Adipocyte (in vitro differentiated cells): Measurements from ENCODE around the gene ADAMTS2.

Source experiments
- DNase-seq: peaks from one replicate; pipeline ENCODE4 v3.0.0-alpha.2; 2015; ENCODE audit warnings: low read depth
- H3K27me3 ChIP-seq: replicated peaks from 2 replicates; pipeline ENCODE4 v1.7.0; 2013; ENCODE audit warnings: mild to moderate bottlenecking, low read length, moderate library complexity; ENCODE audit not compliant: control insufficient read depth, insufficient read depth
- H3K36me3 ChIP-seq: 2 replicates; pipeline ENCODE4 v1.7.0; 2013; ENCODE audit warnings: low read length, mild to moderate bottlenecking, moderate library complexity; ENCODE audit not compliant: control insufficient read depth, insufficient read depth, severe bottlenecking
- H3K4me1 ChIP-seq: 2 replicates; pipeline ENCODE4 v1.7.0; 2013; ENCODE audit warnings: mild to moderate bottlenecking, low read length, moderate library complexity; ENCODE audit not compliant: control insufficient read depth, insufficient read depth
- H3K4me3 ChIP-seq: 2 replicates; pipeline ENCODE4 v1.7.0; 2013; ENCODE audit warnings: mild to moderate bottlenecking, low read length, moderate library complexity
- H3K9ac ChIP-seq: 2 replicates; pipeline ENCODE4 v1.7.0; 2013; ENCODE audit warnings: mild to moderate bottlenecking, low read length, moderate library complexity
- H3K9me3 ChIP-seq: 2 replicates; pipeline ENCODE4 v1.7.0; 2013; ENCODE audit warnings: mild to moderate bottlenecking, low read length, moderate library complexity; ENCODE audit not compliant: control insufficient read depth

Gene ADAMTS2

DNA sequence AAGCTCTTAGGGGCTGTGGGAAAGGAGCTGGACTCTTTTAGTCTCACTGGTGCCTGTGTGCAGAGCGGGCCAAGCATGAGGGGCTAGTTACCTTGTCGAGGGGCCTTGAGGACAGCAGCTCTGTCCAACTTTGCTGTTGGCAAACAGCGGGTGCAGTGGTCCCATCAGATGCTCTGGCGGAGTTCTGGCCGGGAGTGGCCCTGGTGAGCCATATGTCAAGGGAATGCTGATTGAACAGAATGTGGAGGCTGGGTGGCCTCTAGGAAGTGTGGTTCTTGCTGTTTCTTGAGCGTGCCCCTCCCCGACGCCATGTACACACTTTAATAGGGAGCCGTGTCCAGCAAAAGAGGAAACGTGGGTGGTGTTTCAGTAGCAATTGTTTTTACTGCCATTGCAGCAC is 3.6 kb upstream of the ADAMTS2 start:
- Histone ChIP-seq H3K9ac (no peak overlapping the region), H3K27me3 (no peaks in the 10 kb centered on the region), H3K4me1 (peaks cover 17% of the 10 kb centered on the region), H3K4me3 (no peak overlapping the region), H3K9me3 (no peaks in the 10 kb centered on the region), H3K36me3 (no peaks in the 10 kb centered on the region)
- no peak for DNase-seq

DNA sequence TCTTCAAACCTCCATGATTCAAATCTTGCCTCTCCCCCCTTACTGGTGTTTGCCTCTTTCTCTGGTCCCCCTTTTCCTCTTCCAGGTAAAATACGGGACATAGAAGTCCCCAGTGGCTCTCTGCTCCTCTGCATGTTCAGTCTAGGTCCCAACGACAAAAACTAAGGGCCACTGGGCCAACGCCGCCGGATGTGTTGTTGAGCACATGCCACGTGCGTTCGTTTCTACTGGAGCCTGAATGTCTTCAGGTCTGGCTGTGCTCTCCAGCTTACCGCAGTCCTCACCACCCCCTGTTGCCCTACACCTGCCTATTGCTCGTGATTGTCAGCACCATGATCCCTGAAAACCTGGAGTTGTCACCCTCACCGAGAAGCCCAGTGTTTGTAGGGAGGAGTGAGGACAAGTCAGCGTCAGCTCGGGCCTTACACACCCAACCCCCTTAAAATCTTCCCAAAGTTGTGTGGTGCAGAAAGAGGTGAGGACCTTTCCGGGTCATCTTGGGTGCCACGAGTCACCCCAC is 2.8 kb upstream of the ADAMTS2 start:
- Histone ChIP-seq H3K4me1 (peaks cover 18% of the 10 kb centered on the region), H3K9ac (no peak overlapping the region), H3K27me3 (no peaks in the 10 kb centered on the region), H3K36me3 (peaks cover 7% of the 10 kb centered on the region), H3K4me3 (no peak overlapping the region), H3K9me3 (no peaks in the 10 kb centered on the region)
- DNase-seq, result no peak

DNA sequence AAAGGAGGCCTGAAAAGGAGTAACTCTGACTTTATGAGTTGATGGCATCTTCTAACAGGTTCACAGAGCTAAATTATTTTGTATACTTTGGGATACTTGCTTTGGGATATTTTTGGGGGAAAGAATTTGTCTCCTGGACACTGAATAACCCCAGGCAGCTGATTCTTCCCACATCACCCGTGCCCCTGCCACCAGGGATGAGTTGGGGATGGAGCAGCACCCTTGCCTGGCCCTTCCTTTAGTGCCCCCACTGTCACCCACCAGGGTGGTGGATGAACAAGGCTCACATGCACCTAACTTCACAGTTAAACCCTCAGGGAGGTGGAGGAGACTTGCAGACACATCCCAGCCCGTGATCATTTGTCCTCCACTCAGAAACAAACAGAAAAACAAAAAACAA is 2.3 kb upstream of the ADAMTS2 start:
- H3K9ac ChIP-seq, result no peak overlapping the region
- H3K4me1 ChIP-seq, result peaks cover 22% of the 10 kb centered on the region
- H3K9me3 ChIP-seq, result no peaks in the 10 kb centered on the region
- H3K4me3 ChIP-seq, result no peak overlapping the region
- no peaks in the 10 kb centered on the region for H3K27me3 ChIP-seq
- DNase-seq, result no peak
- H3K36me3 ChIP-seq, result peaks cover 8% of the 10 kb centered on the region

DNA sequence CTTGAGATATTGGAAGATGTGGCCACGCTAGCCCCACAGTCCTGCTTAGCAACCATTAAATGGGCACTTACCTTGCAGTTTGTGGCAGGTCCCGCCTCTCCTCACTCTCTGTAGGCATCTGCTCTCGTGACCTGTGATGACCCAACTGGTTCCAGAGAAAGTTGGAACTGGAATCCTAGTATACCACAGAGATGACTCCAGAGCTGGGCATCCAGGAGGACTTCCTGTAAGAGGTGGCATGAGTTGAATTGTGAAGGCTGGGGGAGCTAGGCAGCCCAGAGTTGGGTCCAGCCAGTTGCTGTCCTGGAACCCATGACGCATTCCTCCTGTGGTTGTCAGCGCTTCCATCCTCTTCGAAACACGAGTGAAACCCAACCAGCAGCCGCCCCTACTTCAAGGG is 1.6 kb upstream of the ADAMTS2 start:
- H3K4me1 ChIP-seq, result peaks cover 29% of the 10 kb centered on the region
- peaks cover 8% of the 10 kb centered on the region for H3K36me3 ChIP-seq
- no peak overlapping the region for H3K4me3 ChIP-seq
- no peaks in the 10 kb centered on the region for H3K27me3 ChIP-seq
- DNase-seq, result no peak
- no peaks in the 10 kb centered on the region for H3K9me3 ChIP-seq
- no peak overlapping the region for H3K9ac ChIP-seq

DNA sequence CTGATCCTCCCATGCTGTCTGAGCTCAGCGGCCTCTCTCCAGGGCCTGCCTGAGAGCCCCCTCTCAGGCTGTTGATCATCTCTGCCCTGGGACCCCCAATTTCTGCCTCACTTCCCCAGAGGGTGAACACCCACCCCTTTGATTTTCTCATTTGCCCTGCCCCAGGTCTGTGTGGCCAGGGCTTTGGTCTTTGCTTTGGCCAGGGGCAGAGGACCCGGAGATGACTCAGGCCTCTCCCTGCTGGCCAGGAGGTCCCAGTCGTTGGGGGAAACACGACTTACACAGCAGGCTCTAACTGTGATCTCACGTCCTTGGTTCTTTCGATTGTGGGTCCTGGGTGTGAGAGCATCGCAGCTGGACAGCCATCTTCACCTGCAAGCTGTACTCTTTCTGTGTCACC is 1.1 kb upstream of the ADAMTS2 start:
- Histone ChIP-seq H3K4me1 (peaks cover 32% of the 10 kb centered on the region), H3K9ac (peak overlapping the region; percentile 83), H3K4me3 (no peak overlapping the region), H3K9me3 (no peaks in the 10 kb centered on the region), H3K27me3 (no peaks in the 10 kb centered on the region), H3K36me3 (peaks cover 8% of the 10 kb centered on the region)
- DNase-seq, result no peak

DNA sequence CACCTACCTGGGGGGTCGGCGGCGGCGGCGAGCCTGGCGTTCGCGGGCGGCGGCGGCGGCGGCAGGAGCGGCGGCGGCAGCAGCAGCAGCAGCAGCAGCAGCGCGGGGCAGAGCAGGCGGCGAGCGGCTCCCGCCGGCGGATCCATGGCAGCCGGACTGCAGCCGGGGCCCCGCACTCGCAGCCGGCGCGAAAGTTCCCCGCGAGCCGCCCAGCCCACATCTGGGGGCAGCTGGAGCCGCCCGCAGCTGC is 153 bp downstream of the ADAMTS2 start:
- Histone ChIP-seq H3K4me3 (peak overlapping the region; percentile 97), H3K27me3 (no peaks in the 10 kb centered on the region)
- no peak for DNase-seq

DNA sequence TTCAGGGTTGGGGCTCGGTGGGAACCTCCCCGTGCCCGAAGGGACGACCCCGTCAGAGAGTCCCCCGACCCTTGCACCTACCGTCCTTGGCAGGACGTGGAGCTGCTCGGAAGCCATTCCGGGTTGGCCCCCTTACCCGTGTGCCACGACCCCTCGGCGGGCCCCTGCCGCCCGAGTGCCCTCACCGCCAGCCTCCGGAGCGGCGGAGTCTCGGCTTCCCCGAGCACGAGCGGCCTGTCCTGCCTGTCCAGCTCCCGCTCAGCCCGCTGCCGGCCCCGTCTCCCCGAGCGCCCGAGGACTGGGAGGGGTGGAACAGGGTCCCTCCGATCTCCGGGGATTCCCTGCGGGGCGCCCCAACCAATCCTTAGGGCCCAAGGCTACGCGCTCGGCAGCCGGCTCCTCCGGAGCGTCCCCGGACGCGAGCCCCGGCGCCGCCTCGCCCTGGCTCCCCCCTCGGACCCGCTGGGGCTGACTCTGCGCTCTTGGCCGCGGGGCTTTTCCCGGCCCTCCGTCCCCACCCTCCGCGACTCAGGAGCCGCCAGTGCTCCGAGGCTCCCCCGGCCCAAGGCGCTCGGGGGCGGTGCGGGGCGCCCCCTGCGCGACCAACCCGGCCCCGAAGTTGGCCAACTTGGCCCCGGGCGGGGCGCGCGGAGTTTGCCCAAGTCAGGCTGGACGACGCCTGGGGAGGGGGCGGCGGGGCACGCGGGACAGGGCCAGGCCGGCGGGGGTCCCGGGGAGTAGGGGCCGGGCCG is 654 bp downstream of the ADAMTS2 start:
- H3K9ac ChIP-seq, result peak overlapping the region; percentile 99
- H3K27me3 ChIP-seq, result no peaks in the 10 kb centered on the region
- H3K4me3 ChIP-seq, result peak overlapping the region; percentile 97
- H3K36me3 ChIP-seq, result peaks cover 22% of the 10 kb centered on the region
- H3K4me1 ChIP-seq, result peaks cover 38% of the 10 kb centered on the region
- DNase-seq, result peak; percentile 67
- H3K9me3 ChIP-seq, result no peaks in the 10 kb centered on the region

More for the DNA sequence above, 153 bp downstream of the ADAMTS2 start:
- H3K9me3 ChIP-seq, result no peaks in the 10 kb centered on the region
- peak overlapping the region; percentile 99 for H3K9ac ChIP-seq
- peaks cover 38% of the 10 kb centered on the region for H3K4me1 ChIP-seq
- peaks cover 17% of the 10 kb centered on the region for H3K36me3 ChIP-seq

DNA sequence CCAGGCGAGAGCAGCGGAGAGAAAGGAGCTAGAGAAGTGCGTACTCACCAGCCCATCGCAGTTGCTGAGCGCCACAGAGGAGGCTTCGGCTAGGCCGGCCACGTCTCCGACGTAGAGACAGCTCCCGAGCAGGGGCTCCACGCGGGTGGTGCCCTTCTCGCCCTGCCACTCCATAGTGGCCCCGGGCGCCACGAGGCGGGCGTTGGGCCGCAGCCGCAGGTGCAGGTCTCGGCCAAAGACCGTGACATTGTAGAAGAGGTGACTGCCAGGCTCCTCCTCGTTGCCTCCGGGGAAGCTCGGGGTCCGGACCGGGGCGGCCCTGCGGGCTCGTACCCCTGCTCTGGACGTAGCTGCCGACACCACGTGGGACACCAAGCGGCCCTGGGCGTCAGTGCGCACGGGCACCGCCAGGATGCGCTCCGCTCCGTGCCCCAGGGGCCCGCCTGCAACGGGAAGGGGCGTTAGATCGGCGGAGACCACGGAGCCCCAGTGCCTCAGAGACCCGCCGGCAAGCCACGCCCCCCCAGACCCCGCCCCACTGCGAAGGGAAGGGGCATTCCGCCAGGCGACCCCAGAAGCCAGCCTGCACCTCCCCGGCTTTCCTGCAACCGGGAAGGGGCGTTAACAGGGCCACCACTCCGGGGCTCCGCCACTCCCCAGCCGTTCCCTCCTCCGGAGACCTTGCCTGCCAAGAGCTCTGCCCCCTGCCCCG is 1.4 kb downstream of the ADAMTS2 start:
- peaks cover 23% of the 10 kb centered on the region for H3K36me3 ChIP-seq
- peak; percentile 86 for DNase-seq
- peak overlapping the region; percentile 99 for H3K9ac ChIP-seq
- H3K4me1 ChIP-seq, result peaks cover 38% of the 10 kb centered on the region
- H3K9me3 ChIP-seq, result no peaks in the 10 kb centered on the region
- H3K4me3 ChIP-seq, result peak overlapping the region; percentile 97
- H3K27me3 ChIP-seq, result no peaks in the 10 kb centered on the region

DNA sequence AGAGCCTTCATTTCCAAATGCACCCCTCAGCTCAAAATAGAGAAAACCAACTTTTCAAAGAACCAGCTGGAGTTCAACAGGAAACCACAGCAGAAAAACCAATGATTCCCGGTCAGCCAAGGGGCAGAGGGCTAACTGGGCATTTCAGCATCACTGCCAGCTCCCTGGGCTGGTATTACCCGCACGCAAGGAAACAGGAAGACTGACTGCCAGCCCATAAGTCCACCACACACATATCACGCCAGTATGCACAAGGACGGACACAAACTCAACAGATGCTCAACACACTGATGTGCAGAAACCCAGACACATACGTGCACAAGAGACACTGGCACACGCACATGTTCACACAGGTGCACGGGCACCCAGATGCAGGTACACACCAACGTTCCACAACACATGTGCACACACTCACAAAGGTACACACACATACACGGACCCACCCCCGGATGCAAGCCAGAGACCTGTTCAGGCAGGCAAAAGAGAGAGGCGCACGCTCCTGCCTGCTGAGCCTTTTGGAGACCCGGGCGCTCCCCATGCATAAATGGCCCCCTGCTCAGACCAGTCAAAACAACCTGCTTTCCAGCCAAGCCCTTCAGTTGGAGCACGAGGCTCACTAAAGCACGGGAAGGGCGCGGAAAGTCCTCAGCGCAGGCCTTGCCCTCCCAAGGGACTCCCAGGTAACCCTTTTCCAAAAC is 2.1 kb downstream of the ADAMTS2 start:
- peak overlapping the region; percentile 99 for H3K9ac ChIP-seq
- peaks cover 27% of the 10 kb centered on the region for H3K36me3 ChIP-seq
- no peaks in the 10 kb centered on the region for H3K9me3 ChIP-seq
- peaks cover 39% of the 10 kb centered on the region for H3K4me1 ChIP-seq
- H3K27me3 ChIP-seq, result no peaks in the 10 kb centered on the region
- no peak for DNase-seq
- peak overlapping the region; percentile 97 for H3K4me3 ChIP-seq

DNA sequence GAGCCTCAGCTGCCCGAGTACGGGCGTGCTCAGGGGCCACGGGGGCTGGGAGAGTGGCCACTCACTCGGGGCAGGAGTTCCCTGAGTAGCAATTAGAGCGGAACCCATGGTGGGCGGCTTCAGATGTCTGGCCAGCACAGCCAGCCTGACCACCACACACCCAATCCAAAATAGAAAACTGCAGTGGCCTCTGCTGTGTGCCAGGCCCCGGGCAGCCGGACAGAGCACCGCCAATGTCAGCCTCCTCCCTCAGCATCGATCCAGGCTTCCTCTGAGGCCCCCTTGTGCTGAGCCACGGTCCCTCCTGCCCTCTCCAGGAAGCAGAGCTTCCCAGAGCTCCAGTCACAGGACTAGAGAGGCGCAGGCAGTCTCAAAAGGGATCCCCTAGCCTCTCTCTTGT is 2.7 kb downstream of the ADAMTS2 start:
- no peaks in the 10 kb centered on the region for H3K9me3 ChIP-seq
- peak overlapping the region; percentile 97 for H3K4me3 ChIP-seq
- peak overlapping the region; percentile 99 for H3K9ac ChIP-seq
- peak; percentile 85 for DNase-seq
- peaks cover 33% of the 10 kb centered on the region for H3K36me3 ChIP-seq
- peaks cover 45% of the 10 kb centered on the region for H3K4me1 ChIP-seq
- H3K27me3 ChIP-seq, result no peaks in the 10 kb centered on the region

DNA sequence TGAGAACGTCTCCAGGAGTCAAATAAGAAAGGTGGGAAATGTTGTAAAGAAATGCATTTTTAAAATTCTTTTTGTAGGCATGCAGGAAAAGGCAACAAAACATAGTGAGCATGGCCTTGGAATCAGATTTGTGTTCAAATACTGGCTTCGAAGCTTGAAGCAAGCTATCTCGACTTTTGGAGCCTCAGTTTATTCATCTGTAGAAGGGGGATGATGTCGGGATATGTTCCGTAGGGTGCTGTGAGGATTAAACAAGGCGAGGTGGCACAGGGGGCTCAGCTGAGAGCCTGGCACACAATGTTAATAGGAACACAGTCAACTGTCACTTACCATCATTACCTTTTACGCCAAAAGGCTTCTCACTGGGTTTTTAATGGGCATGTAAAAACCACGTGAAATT is 4.8 kb downstream of the ADAMTS2 start:
- no peak overlapping the region for H3K4me3 ChIP-seq
- H3K9me3 ChIP-seq, result no peaks in the 10 kb centered on the region
- H3K36me3 ChIP-seq, result peaks cover 49% of the 10 kb centered on the region
- H3K9ac ChIP-seq, result no peak overlapping the region
- no peak for DNase-seq
- H3K27me3 ChIP-seq, result no peaks in the 10 kb centered on the region
- peaks cover 46% of the 10 kb centered on the region for H3K4me1 ChIP-seq
